Spleen (tissue), 11 donors: ENCODE data around the gene SLC25A47. TPM values are rescaled to one million over a fixed set of nuclear protein-coding genes. Genes with fewer than 3 reads are reported as not detected.
A peak's percentile ranks its signal among the peaks of the same experiment; 100 is the strongest.
"Not testable (repeated sequence)": the region's sequence is repeated elsewhere in the genome, so short reads cannot be mapped to it uniquely, and the experiment has no call there.

Experiments
- DNase-seq: peaks from one replicate; pipeline ENCODE4 v3.0.0-alpha.2; 2020
- H3K27ac ChIP-seq, 8 donors: fragments of 200-600 bp; sonication (generic) in 7 of 8; 1 replicate in 4 of 8; 2 replicates in 4 of 8; pipeline versions ENCODE4 v1.5.0 to v1.8.0; 2016 to 2021; ENCODE audit warnings: inconsistent platforms in 4 of 8, mild to moderate bottlenecking in 4 of 8, moderate library complexity in 1 of 8
- H3K27me3 ChIP-seq, 7 donors: fragments of 200-600 bp; sonication (generic) in 6 of 7; replicated peaks in 1 of 7; 1 replicate in 4 of 7; 2 replicates in 3 of 7; pipeline versions ENCODE4 v1.5.0 to v1.8.0; 2016 to 2021; ENCODE audit warnings: inconsistent platforms in 3 of 7, mild to moderate bottlenecking in 1 of 7
- H3K36me3 ChIP-seq, 6 donors: fragments of 200-600 bp; sonication (generic) in 5 of 6; 1 replicate in 4 of 6; 2 replicates in 2 of 6; pipeline versions ENCODE4 v1.5.0 to v1.8.0; 2016 to 2021; ENCODE audit warnings: inconsistent platforms in 2 of 6
- H3K4me1 ChIP-seq, 6 donors: fragments of 200-600 bp; sonication (generic) in 5 of 6; 1 replicate in 3 of 6; 2 replicates in 3 of 6; pipeline versions ENCODE4 v1.5.0 to v1.8.0; 2016 to 2021; ENCODE audit warnings: inconsistent platforms in 3 of 6
- H3K4me3 ChIP-seq, 8 donors: fragments of 200-600 bp; sonication (generic) in 7 of 8; 1 replicate in 4 of 8; 2 replicates in 4 of 8; pipeline versions ENCODE4 v1.5.0 to v1.8.0; 2016 to 2021; ENCODE audit warnings: inconsistent platforms in 4 of 8, mild to moderate bottlenecking in 4 of 8, moderate library complexity in 2 of 8
- H3K9me3 ChIP-seq, 8 donors: fragments of 200-600 bp; sonication (generic) in 7 of 8; 1 replicate in 4 of 8; 2 replicates in 4 of 8; pipeline versions ENCODE4 v1.5.0 to v1.8.0; 2016 to 2021; ENCODE audit warnings: inconsistent platforms in 4 of 8
- POLR2A ChIP-seq, 3 donors: fragments of 450-650 bp; IDR thresholded peaks; one replicate each; pipeline ENCODE4 v1.5.1; 2017; ENCODE audit warnings: antibody characterized with exemption in 3 of 3, mild to moderate bottlenecking in 1 of 3
- POLR2AphosphoS5 ChIP-seq, 3 donors: sonication (generic); formaldehyde crosslinking; IDR thresholded peaks; one replicate each; pipeline ENCODE4 v1.5.1; 2017; ENCODE audit warnings: antibody characterized with exemption in 3 of 3
- WGBS, 5 donors: extraction: QIAGEN DNeasy Blood & Tissue Kit in 3 of 5; methylation state at CpG; one replicate each; pipeline versions ENCODE4 v1.1.5 to v1.1.7; 2013 to 2018; 5-methylcytosine and 5-hydroxymethylcytosine counted together
- intact Hi-C: fragments of 100-400 bp; cut with DNase I; formaldehyde crosslinking; loops from one replicate; pipeline ENCODE4 v1.15.0; 2023; ENCODE audit warnings: low total_unique reads
- polyA plus RNA-seq, 3 donors: library from polyadenylated mRNA; stranded (reverse); fragments of 200-250 nt; gene quantifications; one replicate each; pipeline ENCODE4 v1.2.1, GENCODE V29; 2013
- total RNA-seq, 7 donors: library from RNA; depleted of rRNA in 3 of 7; stranded (reverse); fragments of >200 nt in 3 of 7; fragmentation: NEBNext Ultra II Directional in 4 of 7; extraction: Animal tissue kit (Norgen Biotek cat#: 25700) in 4 of 7; gene quantifications; one replicate each; pipeline versions ENCODE4 v1.1.0 to v1.2.1, GENCODE V29; 2016 to 2021
- TF ChIP-seq, protein P1 (sequence below), 11 experiments: fragments of 200-600 bp in 7 of 11; fragments of 450-650 bp in 4 of 11; sonication (generic) in 4 of 11; IDR thresholded peaks in 8 of 11; conservative IDR thresholded peaks in 3 of 11; 1 replicate in 7 of 11; 2 replicates in 4 of 11; pipeline versions ENCODE4 v1.4.0 to v1.8.0; 2016 to 2021; ENCODE audit warnings: antibody characterized with exemption in 11 of 11, inconsistent platforms in 4 of 11, mild to moderate bottlenecking in 1 of 11
- donor health status: healthy with polysubstance abuse.
- donor health status: DM: no; HTN: no; CAD: no; lungs with moderate emphysema.
- donor health status: DM: no; HTN: no; CAD: no.
- donor health status: Bipolar disorder and iron deficiency.
- donor health status: healthy.
- donor health status: DM: no; HTN: no; CAD: no.
- donor health status: DM: yes; HTN: yes; CAD: no.

The SLC25A47 gene
- total and polyA plus RNA-seq, 10 donors, result 0.03 to 0.11 TPM; not detected in 8

DNA sequence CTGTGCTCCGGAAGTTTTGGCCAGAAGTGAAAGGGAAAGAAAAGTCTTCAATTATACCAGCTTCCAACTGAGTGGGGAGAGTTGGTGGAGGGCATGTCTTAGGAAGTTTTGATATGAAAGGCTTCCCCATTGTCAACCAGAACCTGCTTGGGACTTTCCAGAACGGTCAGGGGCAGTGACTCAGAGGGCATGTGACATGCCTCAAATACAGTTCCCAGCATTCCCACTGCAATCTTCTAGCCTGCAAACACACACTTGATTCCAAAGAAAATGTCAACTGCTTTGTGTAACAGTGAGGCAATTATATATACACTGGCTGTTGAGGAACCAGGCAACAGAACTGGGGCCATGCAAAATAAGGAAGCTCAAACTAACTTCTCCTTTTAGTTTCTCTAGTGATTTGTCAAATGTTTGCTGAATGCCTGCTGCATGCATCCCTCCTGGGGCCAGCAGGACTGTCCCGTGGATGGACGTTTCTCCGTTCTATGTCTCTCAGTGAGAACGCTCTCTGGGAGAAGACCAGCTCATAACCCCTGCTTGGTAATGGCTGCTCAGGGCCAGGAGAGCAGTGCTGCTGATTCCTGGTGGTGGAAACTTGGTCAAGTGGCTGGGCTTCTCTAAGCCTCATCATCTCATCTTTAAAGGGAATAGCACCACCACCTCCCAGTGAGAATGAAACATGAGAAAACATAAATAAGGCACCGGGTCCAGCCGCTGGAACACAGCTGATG lies 18.3 kb downstream of the SLC25A47 start:
- peaks cover 10 to 39% (median 27%) of the 10 kb centered on the region in 6 donors for H3K4me1 ChIP-seq
- no peaks in the 10 kb centered on the region for H3K27me3 ChIP-seq
- H3K27ac ChIP-seq, result peak overlapping the region; percentile 28 to 85 (median 78)
- 24 to 52% (median 37%) methylated on average over 8 of the region's 8 CpGs for WGBS, 5 donors
- intact Hi-C loops, result no loop called here
- peaks cover 0 to 96% (median 59%) of the 10 kb centered on the region in 6 donors for H3K36me3 ChIP-seq
- H3K9me3 ChIP-seq, result no peaks in the 10 kb centered on the region
- TF ChIP-seq POLR2A (IDR thresholded peaks at IDR 0.05) (no peak), POLR2AphosphoS5 (IDR thresholded peaks at IDR 0.05) (peak in 1 of 3 donors; percentile 52)
- TF ChIP-seq, protein P1, sequence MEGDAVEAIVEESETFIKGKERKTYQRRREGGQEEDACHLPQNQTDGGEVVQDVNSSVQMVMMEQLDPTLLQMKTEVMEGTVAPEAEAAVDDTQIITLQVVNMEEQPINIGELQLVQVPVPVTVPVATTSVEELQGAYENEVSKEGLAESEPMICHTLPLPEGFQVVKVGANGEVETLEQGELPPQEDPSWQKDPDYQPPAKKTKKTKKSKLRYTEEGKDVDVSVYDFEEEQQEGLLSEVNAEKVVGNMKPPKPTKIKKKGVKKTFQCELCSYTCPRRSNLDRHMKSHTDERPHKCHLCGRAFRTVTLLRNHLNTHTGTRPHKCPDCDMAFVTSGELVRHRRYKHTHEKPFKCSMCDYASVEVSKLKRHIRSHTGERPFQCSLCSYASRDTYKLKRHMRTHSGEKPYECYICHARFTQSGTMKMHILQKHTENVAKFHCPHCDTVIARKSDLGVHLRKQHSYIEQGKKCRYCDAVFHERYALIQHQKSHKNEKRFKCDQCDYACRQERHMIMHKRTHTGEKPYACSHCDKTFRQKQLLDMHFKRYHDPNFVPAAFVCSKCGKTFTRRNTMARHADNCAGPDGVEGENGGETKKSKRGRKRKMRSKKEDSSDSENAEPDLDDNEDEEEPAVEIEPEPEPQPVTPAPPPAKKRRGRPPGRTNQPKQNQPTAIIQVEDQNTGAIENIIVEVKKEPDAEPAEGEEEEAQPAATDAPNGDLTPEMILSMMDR (IDR thresholded peaks at IDR 0.05 in 8 of 11, conservative IDR thresholded peaks at IDR 0.05 in 3 of 11), result no peak
- DNase-seq, result peak; percentile 74
- peak overlapping the region in 1 of 8 donors; percentile 33 for H3K4me3 ChIP-seq

DNA sequence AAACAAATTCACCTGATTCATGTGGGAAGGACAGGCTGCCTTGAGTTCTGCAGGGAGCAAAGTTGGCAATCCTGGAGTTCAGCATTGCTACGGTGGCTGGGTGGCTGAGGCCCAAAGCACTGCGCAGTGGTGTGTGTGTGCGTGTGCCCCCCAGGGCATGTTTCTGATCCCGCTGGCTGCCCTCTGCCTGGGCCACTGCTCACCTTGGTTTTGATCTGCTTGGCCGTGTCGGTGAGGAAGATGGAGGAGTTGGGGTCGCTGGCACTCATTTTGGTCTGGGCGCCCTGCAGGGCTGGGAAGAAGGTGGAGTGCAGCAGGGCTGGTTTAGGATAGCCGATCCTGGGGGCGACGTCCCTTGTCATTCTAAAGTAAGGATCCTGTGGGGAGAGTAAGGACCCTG lies 19.1 kb downstream of the SLC25A47 start:
- DNase-seq, result peak; percentile 54
- no peaks in the 10 kb centered on the region for H3K27me3 ChIP-seq
- peak overlapping the region; percentile 28 to 85 (median 78) for H3K27ac ChIP-seq
- WGBS, 5 donors, result 95 to 98% (median 96%) methylated on average over 11 of the region's 11 CpGs
- H3K9me3 ChIP-seq, result no peaks in the 10 kb centered on the region
- intact Hi-C loops, result no loop called here
- no peak overlapping the region for H3K4me3 ChIP-seq
- H3K4me1 ChIP-seq, result peaks cover 10 to 39% (median 27%) of the 10 kb centered on the region in 6 donors
- TF ChIP-seq, protein P1 (IDR thresholded peaks at IDR 0.05 in 8 of 11, conservative IDR thresholded peaks at IDR 0.05 in 3 of 11), result no peak
- peak in 1 of 3 donors; percentile 23 for TF ChIP-seq POLR2AphosphoS5 (IDR thresholded peaks at IDR 0.05)
- no peak for TF ChIP-seq POLR2A (IDR thresholded peaks at IDR 0.05)
- peaks cover 0 to 96% (median 60%) of the 10 kb centered on the region in 6 donors for H3K36me3 ChIP-seq

DNA sequence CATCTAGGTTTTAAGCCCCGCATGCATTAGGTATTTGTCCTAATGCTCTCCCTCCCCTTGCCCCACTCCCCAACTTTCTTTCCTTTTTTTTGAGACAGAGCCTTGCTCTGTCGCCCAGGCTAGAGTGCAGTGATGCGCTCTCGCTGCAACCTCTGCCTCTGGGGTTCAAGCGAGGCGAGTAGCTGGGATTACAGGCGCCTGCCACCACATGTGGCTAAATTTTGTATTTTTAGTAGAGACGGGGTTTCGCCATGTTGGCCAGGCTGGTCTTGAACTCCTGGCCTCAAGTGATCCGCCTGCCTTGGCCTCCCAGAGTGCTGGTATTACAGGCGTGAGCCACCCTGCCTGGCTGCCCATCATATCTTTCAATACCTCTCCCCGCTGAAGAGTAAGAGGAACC lies 19.7 kb downstream of the SLC25A47 start:
- Histone ChIP-seq H3K36me3 (peaks cover 0 to 96% (median 60%) of the 10 kb centered on the region in 6 donors), H3K27ac (peak overlapping the region in 5 of 8 donors; percentile 70 to 85 (median 80)), H3K4me1 (peaks cover 10 to 40% (median 27%) of the 10 kb centered on the region in 6 donors)
- H3K9me3 ChIP-seq, intact Hi-C loops, H3K27me3 ChIP-seq, H3K4me3 ChIP-seq: not testable (repeated sequence)
- WGBS, 5 donors, result 93 to 99% (median 98%) methylated on average over 11 to 12 of the region's 12 CpGs
- peak; percentile 54 for DNase-seq

DNA sequence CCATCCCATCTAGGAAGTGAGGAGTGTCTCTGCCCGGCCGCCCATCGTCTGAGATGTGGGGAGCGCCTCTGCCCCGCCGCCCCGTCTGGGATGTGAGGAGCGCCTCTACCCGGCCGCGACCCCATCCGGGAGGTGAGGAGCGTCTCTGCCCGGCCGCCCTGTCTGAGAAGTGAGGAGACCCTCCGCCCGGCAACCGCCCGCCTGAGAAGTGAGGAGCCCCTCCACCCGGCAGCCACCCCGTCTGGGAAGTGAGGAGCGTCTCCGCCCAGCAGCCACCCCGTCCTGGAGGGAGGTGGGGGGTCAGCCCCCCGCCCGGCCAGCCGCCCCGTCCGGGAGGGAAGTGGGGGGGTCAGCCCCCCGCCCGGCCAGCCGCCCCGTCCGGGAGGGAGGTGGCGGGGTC lies 21.5 kb downstream of the SLC25A47 start:
- intact Hi-C loops, H3K9me3 ChIP-seq, H3K4me3 ChIP-seq, H3K27me3 ChIP-seq, H3K27ac ChIP-seq: not testable (repeated sequence)
- peak; percentile 46 for DNase-seq
- 50 to 92% (median 87%) methylated on average over 2 to 31 of the region's 35 CpGs for WGBS, 5 donors
- Histone ChIP-seq H3K36me3 (peaks cover 0 to 96% (median 67%) of the 10 kb centered on the region in 6 donors), H3K4me1 (peaks cover 10 to 48% (median 27%) of the 10 kb centered on the region in 6 donors)

DNA sequence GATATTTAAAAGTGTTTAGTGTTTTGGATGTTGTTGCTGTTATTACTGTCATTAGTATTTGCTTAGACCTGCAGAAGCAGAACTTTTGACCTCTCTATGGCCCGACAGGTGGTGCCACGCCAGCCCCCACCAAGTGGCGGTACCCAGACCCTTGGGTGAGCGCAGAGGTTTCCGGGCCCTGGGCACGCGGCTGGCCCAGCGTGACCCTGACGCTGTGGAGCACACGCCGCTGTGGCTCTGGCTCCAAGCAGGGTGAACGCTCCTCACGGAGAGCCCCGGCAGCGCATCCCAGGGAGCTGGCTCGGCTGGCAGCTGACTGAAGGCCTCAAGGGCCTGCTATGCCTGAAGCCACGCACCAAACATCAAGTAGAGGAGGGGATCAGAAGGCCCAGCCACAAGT lies 22.6 kb downstream of the SLC25A47 start:
- Histone ChIP-seq H3K9me3 (no peaks in the 10 kb centered on the region), H3K27ac (peak overlapping the region in 3 of 8 donors; percentile 9 to 38 (median 9)), H3K36me3 (peaks cover 0 to 96% (median 63%) of the 10 kb centered on the region in 6 donors), H3K27me3 (no peaks in the 10 kb centered on the region), H3K4me1 (peaks cover 10 to 49% (median 21%) of the 10 kb centered on the region in 6 donors), H3K4me3 (no peak overlapping the region)
- intact Hi-C loops, result no loop called here
- DNase-seq, result no peak
- WGBS, 5 donors, result 88 to 97% (median 94%) methylated on average over 17 of the region's 17 CpGs
- TF ChIP-seq, protein P1 (IDR thresholded peaks at IDR 0.05 in 8 of 11, conservative IDR thresholded peaks at IDR 0.05 in 3 of 11), result no peak
- TF ChIP-seq POLR2AphosphoS5 (IDR thresholded peaks at IDR 0.05) (peak in 1 of 3 donors; percentile 62), POLR2A (IDR thresholded peaks at IDR 0.05) (no peak)
